ENCODE data around the gene UBE2O.

The UBE2O gene

GRCh38 chr17:76420356-76421043, 32.5 kb downstream of the UBE2O start:
- no peak for FAIRE-seq
- no peak for DNase-seq (ENCODE audit: insufficient read length, low spot score)

- no peak for FAIRE-seq
- DNase-seq (ENCODE audit: insufficient read length, low spot score) = no peak
Observed at GRCh38 chr17:76419576-76420260, 33.2 kb downstream of the UBE2O start.

- FAIRE-seq = no peak
- DNase-seq (ENCODE audit: insufficient read length, low spot score) = no peak
Observed at GRCh38 chr17:76417499-76418143, 35.3 kb downstream of the UBE2O start.

- DNase-seq (ENCODE audit: insufficient read length, low spot score) = no peak
- no peak for FAIRE-seq
Observed at GRCh38 chr17:76416899-76417298, 36.1 kb downstream of the UBE2O start.

- DNase-seq (ENCODE audit: insufficient read length, low spot score) = no peak
- no peak for FAIRE-seq
Observed at GRCh38 chr17:76416457-76416856, 36.5 kb downstream of the UBE2O start.

GRCh38 chr17:76415786-76416185, 37.2 kb downstream of the UBE2O start:
- DNase-seq (ENCODE audit: insufficient read length, low spot score) (no peak), FAIRE-seq (no peak)

GRCh38 chr17:76414334-76415295, 38.3 kb downstream of the UBE2O start:
- FAIRE-seq = no peak
- no peak for DNase-seq (ENCODE audit: insufficient read length, low spot score)

GRCh38 chr17:76411247-76411646, 41.7 kb downstream of the UBE2O start:
- no peak for FAIRE-seq
- DNase-seq (ENCODE audit: insufficient read length, low spot score) = no peak

- DNase-seq (ENCODE audit: insufficient read length, low spot score) = no peak
- FAIRE-seq = no peak
Observed at GRCh38 chr17:76410328-76410965, 42.5 kb downstream of the UBE2O start.

GRCh38 chr17:76408037-76408849, 44.7 kb downstream of the UBE2O start:
- FAIRE-seq (peak; percentile 26), DNase-seq (ENCODE audit: insufficient read length, low spot score) (peak; percentile 68)

- no peak for DNase-seq (ENCODE audit: insufficient read length, low spot score)
- no peak for FAIRE-seq
Observed at GRCh38 chr17:76407509-76407908, 45.4 kb downstream of the UBE2O start.

GRCh38 chr17:76405967-76406647, 46.8 kb downstream of the UBE2O start:
- DNase-seq (ENCODE audit: insufficient read length, low spot score) (peak; percentile 39), FAIRE-seq (no peak)

- FAIRE-seq = no peak
Observed at GRCh38 chr17:76405607-76405966, 47.4 kb downstream of the UBE2O start.

GRCh38 chr17:76404976-76405563, 47.9 kb downstream of the UBE2O start:
- FAIRE-seq = no peak
- DNase-seq (ENCODE audit: insufficient read length, low spot score) = no peak

More at GRCh38 chr17:76405607-76405966, 47.4 kb downstream of the UBE2O start:
- DNase-seq (ENCODE audit: insufficient read length, low spot score) = no peak

GRCh38 chr17:76404256-76404655, 48.7 kb downstream of the UBE2O start:
- no peak for FAIRE-seq
- DNase-seq (ENCODE audit: insufficient read length, low spot score) = no peak

- DNase-seq (ENCODE audit: insufficient read length, low spot score) (no peak), FAIRE-seq (no peak)
Observed at GRCh38 chr17:76402711-76403110, 50.2 kb downstream of the UBE2O start.

GRCh38 chr17:76399175-76400172, 53.5 kb downstream of the UBE2O start:
- DNase-seq (ENCODE audit: insufficient read length, low spot score) = no peak
- FAIRE-seq = no peak

All from GM19239 (cell line).